SK-N-MC (cell line): ENCODE results near the gene PLAAT2.
A peak's percentile ranks its signal among the peaks of the same experiment; 100 is the strongest.
"Not testable (repeated sequence)": the region's sequence is repeated elsewhere in the genome, so short reads cannot be mapped to it uniquely, and the experiment has no call there.

Source experiments
- DNase-seq: peaks from one replicate; pipeline ENCODE4 v3.0.0-alpha.2; 2011; ENCODE audit warnings: low read depth, low spot score
- H3K27ac ChIP-seq: fragments of 200-600 bp; sonication (generic); 2 replicates; pipeline ENCODE4 v1.5.1; 2016; ENCODE audit warnings: mixed run types
- H3K36me3 ChIP-seq: fragments of 200-600 bp; sonication (generic); 2 replicates; pipeline ENCODE4 v1.6.1; 2017; ENCODE audit warnings: antibody characterized with exemption, low read length, mixed read lengths; ENCODE audit not compliant: insufficient read depth
- H3K4me3 ChIP-seq: fragments of 200-600 bp; sonication (generic); 2 replicates; pipeline ENCODE4 v1.5.1; 2016
- H3K9ac ChIP-seq: fragments of 200-600 bp; sonication (generic); 2 replicates; pipeline ENCODE4 v1.8.0; 2017; ENCODE audit warnings: mixed run types, mixed read lengths; ENCODE audit not compliant: insufficient read length
- H3K9me3 ChIP-seq: fragments of 200-600 bp; sonication (generic); 2 replicates; pipeline ENCODE4 v1.6.1; 2017; ENCODE audit warnings: low read depth, mild to moderate bottlenecking, antibody characterized with exemption, low read length, moderate library complexity, mixed read lengths
- EZH2 ChIP-seq: fragments of 200-600 bp; sonication (generic); IDR thresholded peaks from one replicate; pipeline ENCODE4 v1.6.1; 2017; ENCODE audit warnings: antibody characterized with exemption
- FOXP2 ChIP-seq: optimal IDR thresholded peaks from 2 replicates; pipeline ENCODE3; 2011; ENCODE audit warnings: mild to moderate bottlenecking, moderate library complexity; ENCODE audit not compliant: insufficient read depth; ENCODE audit errors: extremely low read length, control extremely low read depth
- POLR2AphosphoS5 ChIP-seq: IDR thresholded peaks from 2 replicates; pipeline ENCODE4 v1.6.1; 2012; ENCODE audit warnings: mild to moderate bottlenecking, low read depth, low read length, borderline replicate concordance

The PLAAT2 gene

DNA sequence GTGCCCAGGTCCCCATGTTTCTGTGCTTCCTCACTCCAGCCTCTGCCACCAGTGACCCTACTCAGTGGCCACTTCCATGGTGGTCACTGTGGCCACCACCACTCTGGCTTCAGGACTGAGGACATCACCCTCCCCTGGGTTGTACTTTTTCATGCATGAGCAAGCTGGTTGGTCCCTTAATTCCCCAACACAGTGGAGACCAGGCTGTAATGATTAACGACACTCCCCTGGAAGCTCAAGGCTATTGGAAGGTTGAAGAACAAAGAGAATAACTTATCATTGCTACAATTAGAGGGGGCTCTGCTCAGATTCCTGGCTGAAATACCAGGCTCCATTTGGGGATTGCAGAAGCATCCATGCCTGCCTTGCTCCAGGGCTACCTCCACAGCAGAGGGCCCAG is 16.1 kb downstream of the PLAAT2 start:
- Histone ChIP-seq H3K27ac (no peak overlapping the region), H3K36me3 (no peaks in the 10 kb centered on the region), H3K4me3 (no peak overlapping the region), H3K9me3 (no peaks in the 10 kb centered on the region), H3K9ac (no peak overlapping the region)
- no peak for TF ChIP-seq FOXP2
- DNase-seq = no peak

DNA sequence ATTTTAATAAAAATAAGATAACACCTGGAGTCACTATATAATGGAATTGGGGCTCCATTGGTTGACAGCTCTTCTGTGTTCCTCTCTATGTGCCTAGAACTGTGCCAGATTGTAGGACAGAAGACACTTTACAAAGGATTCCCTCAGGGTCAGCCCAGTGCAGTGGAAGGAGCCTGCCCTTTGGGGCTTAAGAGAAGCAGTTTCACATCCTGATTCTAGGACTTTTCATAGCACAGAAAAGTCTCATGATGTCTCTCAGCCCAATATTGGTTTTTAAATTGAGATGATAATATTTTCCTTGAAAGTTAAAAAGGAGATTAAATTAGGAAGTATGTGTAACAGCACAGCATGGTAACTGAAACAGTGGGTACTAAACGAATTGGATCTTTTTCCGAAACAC is 19.5 kb downstream of the PLAAT2 start:
- DNase-seq = no peak
- no peak overlapping the region for H3K9ac ChIP-seq
- H3K27ac ChIP-seq = no peak overlapping the region
- no peaks in the 10 kb centered on the region for H3K36me3 ChIP-seq
- H3K4me3 ChIP-seq = no peak overlapping the region
- H3K9me3 ChIP-seq = no peaks in the 10 kb centered on the region
- TF ChIP-seq EZH2 (no peak), POLR2AphosphoS5 (no peak), FOXP2 (no peak)

GRCh38 chr11:63542506-63542905 is 20.7 kb downstream of the PLAAT2 start:
- H3K9me3 ChIP-seq, DNase-seq, H3K4me3 ChIP-seq, H3K27ac ChIP-seq, H3K9ac ChIP-seq, H3K36me3 ChIP-seq: not testable (repeated sequence)

- no peaks in the 10 kb centered on the region for H3K9me3 ChIP-seq
- no peak overlapping the region for H3K27ac ChIP-seq
- no peaks in the 10 kb centered on the region for H3K36me3 ChIP-seq
- H3K9ac ChIP-seq = no peak overlapping the region
- H3K4me3 ChIP-seq = no peak overlapping the region
- DNase-seq = no peak
- TF ChIP-seq POLR2AphosphoS5 = no peak
- no peak for TF ChIP-seq EZH2
- no peak for TF ChIP-seq FOXP2
These were observed 25.7 kb downstream of the PLAAT2 start for GRCh38 chr11:63537293-63538101.

GRCh38 chr11:63536669-63537292 is 26.4 kb downstream of the PLAAT2 start, which contains the start of gene PLAAT4:
PLAAT4 (plus strand) TSS chr11:63536808; CDS start chr11:63536869, 61 bp downstream.
- Histone ChIP-seq H3K9me3 (no peaks in the 10 kb centered on the region), H3K4me3 (no peak within 1 kb of the TSS), H3K27ac (no peak within 1 kb of the TSS), H3K9ac (peak within 1 kb of the TSS; percentile 0), H3K36me3 (no peaks in the 10 kb centered on the region)
- TF ChIP-seq EZH2 = no peak
- no peak for TF ChIP-seq POLR2AphosphoS5
- no peak for TF ChIP-seq FOXP2
- no peak for DNase-seq

DNA sequence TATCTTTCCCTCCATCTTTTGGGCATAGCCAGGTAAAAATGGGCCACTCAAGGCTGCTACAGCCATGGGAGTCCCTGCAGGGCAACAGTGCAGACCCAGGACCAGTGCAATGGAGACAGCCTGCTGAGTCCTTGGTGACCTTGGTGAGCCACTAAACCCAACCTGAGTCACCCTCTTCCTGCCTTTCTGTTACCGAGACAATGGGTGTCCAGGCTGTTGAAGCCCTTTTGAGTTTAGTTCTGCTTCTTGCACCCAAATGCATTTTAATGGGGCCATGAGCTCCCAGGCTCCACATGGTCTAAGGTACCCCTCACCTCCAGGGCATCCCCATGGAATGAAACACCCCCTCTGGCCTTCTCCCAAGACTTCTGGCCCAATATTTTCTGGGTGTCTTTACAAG is 27.4 kb downstream of the PLAAT2 start:
- H3K9ac ChIP-seq = no peak overlapping the region
- H3K27ac ChIP-seq = no peak overlapping the region
- TF ChIP-seq FOXP2 (no peak), POLR2AphosphoS5 (no peak)
- no peaks in the 10 kb centered on the region for H3K9me3 ChIP-seq
- H3K36me3 ChIP-seq = no peaks in the 10 kb centered on the region
- no peak overlapping the region for H3K4me3 ChIP-seq
- DNase-seq = no peak

GRCh38 chr11:63534895-63535461 is 28.2 kb downstream of the PLAAT2 start:
- no peak overlapping the region for H3K4me3 ChIP-seq
- H3K27ac ChIP-seq = no peak overlapping the region
- H3K9ac ChIP-seq = no peak overlapping the region
- no peaks in the 10 kb centered on the region for H3K9me3 ChIP-seq
- no peak for TF ChIP-seq FOXP2
- no peak for TF ChIP-seq EZH2
- TF ChIP-seq POLR2AphosphoS5 = no peak
- no peak for DNase-seq
- H3K36me3 ChIP-seq = no peaks in the 10 kb centered on the region

DNA sequence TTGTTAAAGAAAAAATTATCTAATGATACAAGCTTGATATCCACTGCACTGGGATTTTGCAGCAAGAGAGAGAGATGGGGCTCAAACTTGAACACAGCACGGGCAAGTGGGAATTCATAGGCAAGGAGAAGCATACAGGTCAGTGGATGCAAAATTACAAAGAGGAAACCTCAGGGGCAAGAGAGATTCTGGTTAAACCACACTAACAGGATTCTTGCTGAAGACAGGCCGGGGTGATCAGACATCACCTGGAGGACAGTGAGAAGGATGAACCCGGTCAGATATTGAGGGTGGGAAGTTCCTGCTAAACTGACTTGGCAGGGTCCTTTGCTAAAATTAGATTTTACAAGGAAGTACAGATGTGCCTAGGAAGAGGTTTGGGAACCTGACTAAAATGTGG is 29.1 kb downstream of the PLAAT2 start:
- no peaks in the 10 kb centered on the region for H3K36me3 ChIP-seq
- H3K4me3 ChIP-seq = no peak overlapping the region
- no peak overlapping the region for H3K27ac ChIP-seq
- no peak for DNase-seq
- TF ChIP-seq EZH2 = no peak
- no peak for TF ChIP-seq FOXP2
- TF ChIP-seq POLR2AphosphoS5 = no peak
- no peak overlapping the region for H3K9ac ChIP-seq
- no peaks in the 10 kb centered on the region for H3K9me3 ChIP-seq

- Histone ChIP-seq H3K4me3 (no peak overlapping the region), H3K9ac (no peak overlapping the region), H3K36me3 (no peaks in the 10 kb centered on the region), H3K9me3 (no peaks in the 10 kb centered on the region), H3K27ac (no peak overlapping the region)
- TF ChIP-seq POLR2AphosphoS5 (no peak), EZH2 (no peak), FOXP2 (no peak)
- no peak for DNase-seq
These were observed 30.2 kb downstream of the PLAAT2 start for GRCh38 chr11:63532799-63533475.
